Measurements from ENCODE around the gene CASQ1.

GRCh38 chr1:160188341-160188740 is 2.0 kb upstream of the CASQ1 start:
- TF ChIP-seq TAF1 (IDR thresholded peaks at IDR 0.05; ENCODE audit: borderline replicate concordance, low read depth, low read length) (no peak), POLR2A (IDR thresholded peaks at IDR 0.05; ENCODE audit: low read depth, low read length) (no peak), POLR2AphosphoS5 (IDR thresholded peaks at IDR 0.05; ENCODE audit: low read depth, low read length) (no peak)

Measured in GM12892 (cell line).